ENCODE results near the gene KLHL6.

Gene KLHL6

DNA sequence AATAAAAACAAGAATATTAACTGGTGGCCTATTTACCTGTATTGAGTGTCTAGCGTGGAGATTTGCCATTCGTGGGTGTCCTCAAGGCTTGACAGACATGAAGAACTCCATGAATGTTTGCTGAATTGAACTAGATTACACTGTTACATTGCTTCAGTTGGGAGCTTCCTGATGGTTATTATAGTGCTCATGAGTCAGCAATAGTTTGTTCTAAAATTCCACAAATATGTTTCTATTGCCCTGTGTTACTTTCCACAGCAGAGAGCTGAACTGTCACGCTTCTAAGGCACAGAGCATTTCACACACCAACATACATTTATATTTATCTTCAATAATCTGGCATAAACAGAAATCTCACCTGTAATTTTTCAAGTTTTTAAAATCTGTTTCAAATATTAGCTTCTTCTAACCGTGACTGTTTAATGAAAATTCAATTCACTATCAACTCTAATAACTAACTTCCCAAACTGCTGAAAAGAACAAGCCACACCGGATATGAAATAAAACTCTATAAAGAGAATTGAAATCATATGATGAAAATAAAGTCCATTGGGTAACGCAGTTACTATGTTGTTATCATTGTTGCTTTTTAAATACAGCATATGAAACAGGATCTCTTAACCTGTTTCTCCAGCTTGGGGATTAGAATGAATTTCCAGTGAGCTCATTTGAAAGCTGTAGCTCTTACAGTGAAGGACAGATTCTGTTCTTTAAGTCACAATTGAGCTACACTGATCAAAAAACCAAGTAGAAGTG lies 65.9 kb downstream of the KLHL6 start:
- H3K9ac ChIP-seq (ENCODE audit: low read length), result no peak overlapping the region
- H3K27ac ChIP-seq (ENCODE audit: low read length), result no peak overlapping the region
- peaks cover 17% of the 10 kb centered on the region for H3K79me2 ChIP-seq (ENCODE audit: low read length)
- H3K4me2 ChIP-seq (ENCODE audit: low read depth, low read length), result no peak overlapping the region
- no peak overlapping the region for H2AFZ ChIP-seq (ENCODE audit: low read length)
- no peaks in the 10 kb centered on the region for H3K9me3 ChIP-seq (replicated peaks; ENCODE audit: insufficient read depth, low read length)
- no peak for TF ChIP-seq EZH2 (optimal IDR thresholded peaks at IDR 0.05; ENCODE audit: low read depth, low read length)
- TF ChIP-seq EZH2phosphoT487 (IDR thresholded peaks at IDR 0.05; ENCODE audit: low read length), result no peak
- TF ChIP-seq, protein P1, sequence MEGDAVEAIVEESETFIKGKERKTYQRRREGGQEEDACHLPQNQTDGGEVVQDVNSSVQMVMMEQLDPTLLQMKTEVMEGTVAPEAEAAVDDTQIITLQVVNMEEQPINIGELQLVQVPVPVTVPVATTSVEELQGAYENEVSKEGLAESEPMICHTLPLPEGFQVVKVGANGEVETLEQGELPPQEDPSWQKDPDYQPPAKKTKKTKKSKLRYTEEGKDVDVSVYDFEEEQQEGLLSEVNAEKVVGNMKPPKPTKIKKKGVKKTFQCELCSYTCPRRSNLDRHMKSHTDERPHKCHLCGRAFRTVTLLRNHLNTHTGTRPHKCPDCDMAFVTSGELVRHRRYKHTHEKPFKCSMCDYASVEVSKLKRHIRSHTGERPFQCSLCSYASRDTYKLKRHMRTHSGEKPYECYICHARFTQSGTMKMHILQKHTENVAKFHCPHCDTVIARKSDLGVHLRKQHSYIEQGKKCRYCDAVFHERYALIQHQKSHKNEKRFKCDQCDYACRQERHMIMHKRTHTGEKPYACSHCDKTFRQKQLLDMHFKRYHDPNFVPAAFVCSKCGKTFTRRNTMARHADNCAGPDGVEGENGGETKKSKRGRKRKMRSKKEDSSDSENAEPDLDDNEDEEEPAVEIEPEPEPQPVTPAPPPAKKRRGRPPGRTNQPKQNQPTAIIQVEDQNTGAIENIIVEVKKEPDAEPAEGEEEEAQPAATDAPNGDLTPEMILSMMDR (IDR thresholded peaks at IDR 0.05; ENCODE audit: low read length), result no peak
- no peaks in the 10 kb centered on the region for H3K27me3 ChIP-seq (replicated peaks; ENCODE audit: insufficient read depth, low read length)
- H3F3A ChIP-seq (ENCODE audit: insufficient read depth, low read length), result peaks cover 39% of the 10 kb centered on the region
- H3K36me3 ChIP-seq (replicated peaks; ENCODE audit: insufficient read depth, low read length), result peaks cover 18% of the 10 kb centered on the region; the same call in 1 of the 2 replicates
- no peak overlapping the region for H3K4me3 ChIP-seq (ENCODE audit: low read length)
- no peaks in the 10 kb centered on the region for H3K9me2 ChIP-seq (replicated peaks; ENCODE audit: insufficient read depth, low read length)
- no peak for DNase-seq
- no peaks in the 10 kb centered on the region for H4K20me1 ChIP-seq (ENCODE audit: insufficient read depth, low read length)
- H3K4me1 ChIP-seq (ENCODE audit: low read length), result peaks cover 50% of the 10 kb centered on the region

DNA sequence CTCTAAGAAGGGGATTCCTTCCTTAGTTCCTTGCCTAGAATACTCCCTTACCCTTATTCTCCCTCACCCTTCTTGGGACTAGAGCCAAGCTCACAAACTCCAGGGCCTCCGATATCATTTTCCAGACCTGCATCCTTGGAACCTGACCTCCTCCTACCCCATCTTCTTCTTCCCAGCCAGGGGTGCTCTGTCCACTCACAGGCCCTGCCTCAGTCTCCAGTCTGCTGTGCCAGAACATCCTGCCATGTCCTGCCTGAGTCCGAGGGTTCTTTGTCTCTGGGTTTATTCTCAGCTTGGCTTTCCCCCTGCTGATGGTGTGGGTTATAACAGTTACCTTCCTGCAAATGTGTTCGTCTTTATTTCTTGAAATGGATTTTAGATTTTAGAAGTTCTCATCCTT lies 67.2 kb downstream of the KLHL6 start:
- H3K9me3 ChIP-seq (replicated peaks; ENCODE audit: insufficient read depth, low read length), result no peaks in the 10 kb centered on the region
- H3K9ac ChIP-seq (ENCODE audit: low read length), result no peak overlapping the region
- no peak for DNase-seq
- H2AFZ ChIP-seq (ENCODE audit: low read length), result no peak overlapping the region
- TF ChIP-seq EZH2phosphoT487 (IDR thresholded peaks at IDR 0.05; ENCODE audit: low read length), result no peak
- TF ChIP-seq EZH2 (optimal IDR thresholded peaks at IDR 0.05; ENCODE audit: low read depth, low read length), result no peak
- TF ChIP-seq, protein P1 (IDR thresholded peaks at IDR 0.05; ENCODE audit: low read length), result no peak
- no peak overlapping the region for H3K4me3 ChIP-seq (ENCODE audit: low read length)
- peaks cover 10% of the 10 kb centered on the region; the same call in 1 of the 2 replicates for H3K79me2 ChIP-seq (ENCODE audit: low read length)
- H3K4me2 ChIP-seq (ENCODE audit: low read depth, low read length), result no peak overlapping the region
- H3K4me1 ChIP-seq (ENCODE audit: low read length), result peaks cover 63% of the 10 kb centered on the region
- peaks cover 45% of the 10 kb centered on the region for H3F3A ChIP-seq (ENCODE audit: insufficient read depth, low read length)
- no peaks in the 10 kb centered on the region for H3K9me2 ChIP-seq (replicated peaks; ENCODE audit: insufficient read depth, low read length)
- H3K36me3 ChIP-seq (replicated peaks; ENCODE audit: insufficient read depth, low read length), result peaks cover 7% of the 10 kb centered on the region; the same call in 1 of the 2 replicates
- H4K20me1 ChIP-seq (ENCODE audit: insufficient read depth, low read length), result no peaks in the 10 kb centered on the region
- no peak overlapping the region for H3K27ac ChIP-seq (ENCODE audit: low read length)
- no peaks in the 10 kb centered on the region for H3K27me3 ChIP-seq (replicated peaks; ENCODE audit: insufficient read depth, low read length)

DNA sequence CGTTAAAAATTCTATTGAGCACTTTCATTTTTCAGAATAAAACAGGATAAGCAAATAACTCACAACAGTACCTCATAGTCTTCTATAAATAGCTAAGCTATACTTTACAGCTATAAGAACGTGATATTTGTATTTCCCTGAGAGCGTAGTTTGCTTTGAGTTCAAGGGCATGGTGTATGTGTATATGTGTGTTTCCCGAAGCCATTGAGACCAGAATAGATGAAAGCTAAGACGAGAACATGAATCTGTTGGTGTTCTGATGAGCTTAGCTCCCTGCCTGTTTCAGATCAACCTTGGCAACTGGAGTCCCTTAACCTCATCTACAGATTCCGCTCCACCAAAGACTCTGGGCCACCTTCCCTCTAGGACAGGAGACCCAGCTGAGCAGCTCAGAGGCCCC lies 67.6 kb downstream of the KLHL6 start:
- Histone ChIP-seq H2AFZ (ENCODE audit: low read length) (no peak overlapping the region), H3K4me3 (ENCODE audit: low read length) (no peak overlapping the region), H3K9me3 (replicated peaks; ENCODE audit: insufficient read depth, low read length) (no peaks in the 10 kb centered on the region), H3F3A (ENCODE audit: insufficient read depth, low read length) (peaks cover 45% of the 10 kb centered on the region), H3K36me3 (replicated peaks; ENCODE audit: insufficient read depth, low read length) (peaks cover 3% of the 10 kb centered on the region; the same call in 1 of the 2 replicates), H3K27ac (ENCODE audit: low read length) (no peak overlapping the region), H3K9ac (ENCODE audit: low read length) (no peak overlapping the region), H4K20me1 (ENCODE audit: insufficient read depth, low read length) (no peaks in the 10 kb centered on the region), H3K9me2 (replicated peaks; ENCODE audit: insufficient read depth, low read length) (no peaks in the 10 kb centered on the region), H3K4me1 (ENCODE audit: low read length) (peaks cover 66% of the 10 kb centered on the region), H3K4me2 (ENCODE audit: low read depth, low read length) (no peak overlapping the region), H3K79me2 (ENCODE audit: low read length) (peaks cover 5% of the 10 kb centered on the region; the same call in 1 of the 2 replicates), H3K27me3 (replicated peaks; ENCODE audit: insufficient read depth, low read length) (no peaks in the 10 kb centered on the region)
- DNase-seq, result no peak
- TF ChIP-seq EZH2phosphoT487 (IDR thresholded peaks at IDR 0.05; ENCODE audit: low read length) (no peak), EZH2 (optimal IDR thresholded peaks at IDR 0.05; ENCODE audit: low read depth, low read length) (no peak)
- TF ChIP-seq, protein P1 (IDR thresholded peaks at IDR 0.05; ENCODE audit: low read length), result no peak
